GM12878 (cell line): ENCODE results near the gene CISTR. TPM values are rescaled to one million over a fixed set of nuclear protein-coding genes. Genes with fewer than 3 reads are reported as not detected.
A peak's percentile ranks its signal among the peaks of the same experiment; 100 is the strongest.

Experiments used
- BCL3 ChIP-seq: IDR thresholded peaks from 2 replicates; pipeline ENCODE4 v1.6.1; 2011; ENCODE audit warnings: borderline replicate concordance, low read depth, mild to moderate bottlenecking, moderate library complexity, low read length; ENCODE audit not compliant: insufficient read depth, poor library complexity, severe bottlenecking
- BRCA1 ChIP-seq: IDR thresholded peaks from 2 replicates; pipeline ENCODE4 v1.6.1; 2011; ENCODE audit warnings: low read depth, low read length, improper control_type of control experiment
- CEBPZ ChIP-seq: fragments of 150-350 bp; IDR thresholded peaks from 2 replicates; pipeline ENCODE4 v1.6.1; 2016; ENCODE audit warnings: low read depth, low read length
- EGR1 ChIP-seq, 2 experiments: IDR thresholded peaks; 1 replicate in 1 of 2; 2 replicates in 1 of 2; pipeline ENCODE4 v1.6.1; 2011 to 2012; ENCODE audit warnings: low read depth in 2 of 2, low read length in 2 of 2, borderline replicate concordance in 1 of 2, mild to moderate bottlenecking in 1 of 2, moderate library complexity in 1 of 2
- ETV6 ChIP-seq, 2 experiments: fragments of 450-650 bp in 1 of 2; IDR thresholded peaks in 1 of 2; conservative IDR thresholded peaks in 1 of 2; 2 replicates each; pipeline ENCODE4 v1.6.1; 2014; ENCODE audit warnings: antibody characterized with exemption in 1 of 2, borderline replicate concordance in 1 of 2, low read depth in 1 of 2, mild to moderate bottlenecking in 1 of 2, moderate library complexity in 1 of 2
- FOS ChIP-seq: IDR thresholded peaks from 3 replicates; pipeline ENCODE4 v1.6.1; 2011; ENCODE audit warnings: borderline replicate concordance; ENCODE audit not compliant: insufficient read length; ENCODE audit errors: extremely low read depth
- FOXK2 ChIP-seq: fragments of 450-650 bp; IDR thresholded peaks from 2 replicates; pipeline ENCODE4 v1.6.1; 2017; ENCODE audit warnings: mild to moderate bottlenecking, moderate library complexity
- IRF5 ChIP-seq: fragments of 450-650 bp; IDR thresholded peaks from 2 replicates; pipeline ENCODE4 v1.6.1; 2017; ENCODE audit warnings: borderline replicate concordance
- MTA3 ChIP-seq: IDR thresholded peaks from 2 replicates; pipeline ENCODE4 v1.6.1; 2012; ENCODE audit warnings: low read length, inconsistent platforms, borderline replicate concordance
- MYB ChIP-seq: fragments of 150-350 bp; IDR thresholded peaks from 2 replicates; pipeline ENCODE4 v1.6.1; 2014; ENCODE audit warnings: mild to moderate bottlenecking, low read depth, low read length, borderline replicate concordance
- NFYA ChIP-seq: IDR thresholded peaks from 2 replicates; pipeline ENCODE4 v1.6.1; 2011; ENCODE audit warnings: low read depth, mild to moderate bottlenecking, low read length, improper control_type of control experiment, borderline replicate concordance
- RBBP5 ChIP-seq: fragments of 200-600 bp; sonication (generic); conservative IDR thresholded peaks from 2 replicates; pipeline ENCODE4 v1.6.1; 2016
- RUNX3 ChIP-seq: IDR thresholded peaks from 2 replicates; pipeline ENCODE4 v1.6.1; 2012; ENCODE audit warnings: low read length, inconsistent platforms
- SMAD1 ChIP-seq: fragments of 450-650 bp; IDR thresholded peaks from 2 replicates; pipeline ENCODE4 v1.6.1; 2018; ENCODE audit warnings: mild to moderate bottlenecking, low read depth; ENCODE audit not compliant: partially characterized antibody
- SRF ChIP-seq, 2 experiments: IDR thresholded peaks; 2 replicates each; pipeline ENCODE4 v1.6.1; 2011; ENCODE audit warnings: low read depth in 2 of 2, low read length in 2 of 2, mild to moderate bottlenecking in 1 of 2, moderate library complexity in 1 of 2
- ZBTB40 ChIP-seq: fragments of 450-650 bp; IDR thresholded peaks from 2 replicates; pipeline ENCODE4 v1.6.1; 2016; ENCODE audit warnings: mild to moderate bottlenecking, moderate library complexity, borderline replicate concordance
- ZNF207 ChIP-seq: fragments of 450-650 bp; IDR thresholded peaks from 2 replicates; pipeline ENCODE4 v1.6.1; 2014; ENCODE audit warnings: antibody characterized with exemption, mild to moderate bottlenecking, borderline replicate concordance
- ZNF24 ChIP-seq: fragments of 450-650 bp; IDR thresholded peaks from 2 replicates; pipeline ENCODE4 v1.6.1; 2017; ENCODE audit warnings: antibody characterized with exemption, mild to moderate bottlenecking
- polyA plus RNA-seq, 11 experiments: library from polyadenylated mRNA; depleted of rRNA in 4 of 11; unstranded in 6 of 11; stranded (reverse) in 5 of 11; fragments of >200 nt; fragmentation: Nextera tagmentation in 4 of 11; fragmentation: Illumina TruSeq in 1 of 11; extraction: Ambion mirVana in 4 of 11; extraction: Trizol in 1 of 11; gene quantifications; 1 replicate in 1 of 11; 2 replicates in 10 of 11; pipeline versions ENCODE4 v1.2.1 to v1.2.3, GENCODE V29; 2011 to 2016; ENCODE audit warnings: inconsistent platforms in 2 of 11, missing spikeins in 2 of 11, low read depth in 1 of 11
- total RNA-seq, 4 experiments: library from RNA; depleted of rRNA in 3 of 4; stranded (reverse); fragments of >200 nt in 3 of 4; fragmentation: Illumina TruSeq in 1 of 4; extraction: Trizol in 1 of 4; gene quantifications; 2 replicates each; pipeline versions ENCODE4 v1.2.1 to v1.2.3, GENCODE V29; 2013 to 2021

CISTR gene
- total and polyA plus RNA-seq, 10 of the 15 experiments (the other 5 are each of a cell fraction or from before 2014, with no cell fraction given), result 0.26 TPM; not detected in 9

GRCh38 chr12:53751336-53752191, at the start of gene CISTR (continued):
- TF ChIP-seq BRCA1 (no peak), FOXK2 (no peak; the same call in 1 of the 2 replicates), ZNF24 (peak; percentile 60; the same call in 1 of the 2 replicates), SRF (IDR thresholded peaks at IDR 0.05; ENCODE audit: low read depth in 2 of 2, low read length in 2 of 2) (no peak), MYB (no peak), SMAD1 (no peak), ETV6 (conservative IDR thresholded peaks at IDR 0.05 in 1 of 2, IDR thresholded peaks at IDR 0.05 in 1 of 2; ENCODE audit: borderline replicate concordance in 1 of 2, low read depth in 1 of 2) (0 out of 4 replicates have a peak, but pooled peaks of 1 of the 2 experiments have one; percentile 16), ZNF207 (peak; percentile 85), CEBPZ (no peak), MTA3 (no peak), FOS (no peak), EGR1 (IDR thresholded peaks at IDR 0.05; ENCODE audit: borderline replicate concordance in 1 of 2, low read depth in 2 of 2, low read length in 2 of 2) (peak in 1 of 2 experiments; percentile 79; a peak in 2 of 3 replicates), RBBP5 (no peak), ZBTB40 (no peak), BCL3 (no peak), RUNX3 (no peak), NFYA (no peak), IRF5 (no peak)
